Vagina (tissue), 2 donors: ENCODE measurements around the gene TMEM214.

Source experiments
- CTCF ChIP-seq, 3 experiments: fragments of 450-650 bp in 2 of 3; fragments of 200-600 bp in 1 of 3; sonication (generic) in 1 of 3; IDR thresholded peaks; one replicate each; pipeline ENCODE4 v1.5.1; 2017 to 2019; ENCODE audit warnings: antibody characterized with exemption in 3 of 3, mild to moderate bottlenecking in 2 of 3, moderate library complexity in 2 of 3
- POLR2A ChIP-seq, 2 donors: fragments of 450-650 bp; IDR thresholded peaks; one replicate each; pipeline ENCODE4 v1.6.1; 2017; ENCODE audit warnings: antibody characterized with exemption in 2 of 2, mild to moderate bottlenecking in 2 of 2, moderate library complexity in 2 of 2

GRCh38 chr2:27003007-27003406 is 29.8 kb upstream of the TMEM214 start:
- TF ChIP-seq POLR2A (IDR thresholded peaks at IDR 0.05) (no peak), CTCF (IDR thresholded peaks at IDR 0.05) (no peak)
